SU-DHL-6 (cell line): ENCODE measurements around the gene NCOA6.
A peak's percentile ranks its signal among the peaks of the same experiment; 100 is the strongest.

Experiments
- H2AFZ ChIP-seq: fragments of 200-600 bp; sonication (generic); 2 replicates; pipeline ENCODE4 v1.6.1; 2014; ENCODE audit warnings: low read depth, mild to moderate bottlenecking, moderate library complexity, mixed read lengths, antibody characterized with exemption, low read length; ENCODE audit not compliant: severe bottlenecking
- H3F3A ChIP-seq: fragments of 200-600 bp; shearing (Covaris generic); 2 replicates; pipeline ENCODE4 v1.6.0; 2016; ENCODE audit warnings: antibody characterized with exemption, mild to moderate bottlenecking; ENCODE audit not compliant: insufficient read depth
- H3K27ac ChIP-seq: fragments of 200-600 bp; sonication (generic); 2 replicates; pipeline ENCODE4 v1.5.1; 2016; ENCODE audit warnings: low read depth, mild to moderate bottlenecking, low read length, moderate library complexity, mixed read lengths
- H3K27me3 ChIP-seq: fragments of 200-600 bp; sonication (generic), shearing (Covaris generic); 2 replicates; pipeline ENCODE4 v1.6.0; 2014; ENCODE audit warnings: mild to moderate bottlenecking, low read length
- H3K36me3 ChIP-seq: fragments of 200-600 bp; sonication (generic); 2 replicates; pipeline ENCODE4 v1.6.1; 2014; ENCODE audit warnings: mild to moderate bottlenecking, low read length, mixed read lengths
- H3K4me2 ChIP-seq: fragments of 300-600, 200-600 bp; shearing (Covaris generic), sonication (generic); 2 replicates; pipeline ENCODE4 v1.6.0; 2014; ENCODE audit warnings: low read length, low read depth, mild to moderate bottlenecking; ENCODE audit not compliant: poor library complexity, severe bottlenecking
- H3K4me3 ChIP-seq: fragments of 200-600 bp; sonication (generic); 2 replicates; pipeline ENCODE4 v1.5.1; 2014; ENCODE audit warnings: antibody characterized with exemption, low read length, mild to moderate bottlenecking, mixed read lengths; ENCODE audit not compliant: insufficient read depth, poor library complexity, severe bottlenecking
- H3K79me2 ChIP-seq: fragments of 200-600 bp; sonication (generic); 2 replicates; pipeline ENCODE4 v1.6.1; 2014; ENCODE audit warnings: mild to moderate bottlenecking, low read length, moderate library complexity; ENCODE audit not compliant: insufficient read depth
- H3K9ac ChIP-seq: fragments of 200-600 bp; sonication (generic); 2 replicates; pipeline ENCODE4 v1.7.0; 2014; ENCODE audit warnings: mild to moderate bottlenecking, low read length
- H3K9me2 ChIP-seq: fragments of 200-600 bp; sonication (generic); replicated peaks from 2 replicates; pipeline ENCODE4 v1.6.1; 2014; ENCODE audit warnings: low read length; ENCODE audit not compliant: insufficient read depth
- H3K9me3 ChIP-seq: fragments of 200-600 bp; sonication (generic); 2 replicates; pipeline ENCODE4 v1.6.1; 2014; ENCODE audit warnings: low read length, mixed read lengths; ENCODE audit not compliant: insufficient read depth
- H4K20me1 ChIP-seq: fragments of 200-600 bp; sonication (generic); 2 replicates; pipeline ENCODE4 v1.6.1; 2014; ENCODE audit warnings: low read depth, mild to moderate bottlenecking, antibody characterized with exemption, low read length, moderate library complexity, mixed read lengths
- EZH2phosphoT487 ChIP-seq: fragments of 200-600 bp; sonication (generic), shearing (Covaris generic); conservative IDR thresholded peaks from 2 replicates; pipeline ENCODE4 v1.6.1; 2018; ENCODE audit warnings: mild to moderate bottlenecking, antibody characterized with exemption, low read length, moderate library complexity, mixed read lengths
- TF ChIP-seq, protein P1 (sequence below): fragments of 200-600 bp; sonication (generic); IDR thresholded peaks from one replicate; pipeline ENCODE4 v1.5.1; 2017; ENCODE audit warnings: antibody characterized with exemption, mild to moderate bottlenecking, low read length, moderate library complexity; ENCODE audit not compliant: insufficient read depth, poor library complexity, severe bottlenecking

The NCOA6 gene

DNA sequence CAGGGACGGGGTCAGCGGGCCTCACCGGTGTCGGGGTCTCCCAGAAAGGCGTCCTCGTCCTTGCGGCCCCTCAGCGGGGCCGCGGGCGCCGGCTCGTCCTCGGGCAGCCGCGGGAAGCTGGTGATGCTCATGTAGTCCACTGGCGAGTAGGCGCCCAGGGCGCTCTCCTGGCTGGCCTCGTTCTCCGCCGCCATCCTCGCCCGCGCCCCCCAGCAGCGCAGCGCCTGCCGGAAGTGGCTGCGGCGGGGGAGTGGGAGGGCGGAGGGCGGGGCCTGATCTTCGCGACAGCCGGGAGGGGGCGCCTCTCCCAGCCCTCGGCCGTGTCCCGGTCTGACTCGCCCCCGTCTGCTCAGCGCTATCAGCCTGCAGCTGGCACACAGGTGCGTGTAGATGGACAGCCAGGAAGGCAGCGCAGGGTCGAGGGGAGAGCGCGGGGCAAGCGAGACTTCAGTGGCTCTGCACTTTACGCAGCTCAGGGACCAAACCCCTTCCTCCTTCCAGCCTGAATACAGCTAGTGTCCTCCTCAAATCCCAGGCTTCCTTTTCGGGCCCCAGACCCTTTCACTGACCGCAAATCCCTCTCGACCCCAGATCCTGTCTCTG is 47.3 kb upstream of the NCOA6 start, which contains the start of gene GGT7:
TSS of gene GGT7 (minus strand) at position 235 of the 603 bp plus-strand sequence. CDS start at position 194, 41 bp downstream.
- H3K27me3 ChIP-seq, result no peaks in the 10 kb centered on the region
- H3K4me2 ChIP-seq, result peak within 1 kb of the TSS; percentile 29
- H2AFZ ChIP-seq, result no peak within 1 kb of the TSS
- no peak within 1 kb of the TSS; the same call in 1 of the 2 replicates for H3K9ac ChIP-seq
- no peaks in the 10 kb centered on the region for H3F3A ChIP-seq
- no peaks in the 10 kb centered on the region for H3K79me2 ChIP-seq
- no peaks in the 10 kb centered on the region for H3K36me3 ChIP-seq
- H4K20me1 ChIP-seq, result no peaks in the 10 kb centered on the region
- H3K4me3 ChIP-seq, result peak within 1 kb of the TSS; percentile 2
- H3K9me3 ChIP-seq, result no peaks in the 10 kb centered on the region
- H3K9me2 ChIP-seq, result no peaks in the 10 kb centered on the region
- no peak within 1 kb of the TSS for H3K27ac ChIP-seq
- TF ChIP-seq, protein P1, sequence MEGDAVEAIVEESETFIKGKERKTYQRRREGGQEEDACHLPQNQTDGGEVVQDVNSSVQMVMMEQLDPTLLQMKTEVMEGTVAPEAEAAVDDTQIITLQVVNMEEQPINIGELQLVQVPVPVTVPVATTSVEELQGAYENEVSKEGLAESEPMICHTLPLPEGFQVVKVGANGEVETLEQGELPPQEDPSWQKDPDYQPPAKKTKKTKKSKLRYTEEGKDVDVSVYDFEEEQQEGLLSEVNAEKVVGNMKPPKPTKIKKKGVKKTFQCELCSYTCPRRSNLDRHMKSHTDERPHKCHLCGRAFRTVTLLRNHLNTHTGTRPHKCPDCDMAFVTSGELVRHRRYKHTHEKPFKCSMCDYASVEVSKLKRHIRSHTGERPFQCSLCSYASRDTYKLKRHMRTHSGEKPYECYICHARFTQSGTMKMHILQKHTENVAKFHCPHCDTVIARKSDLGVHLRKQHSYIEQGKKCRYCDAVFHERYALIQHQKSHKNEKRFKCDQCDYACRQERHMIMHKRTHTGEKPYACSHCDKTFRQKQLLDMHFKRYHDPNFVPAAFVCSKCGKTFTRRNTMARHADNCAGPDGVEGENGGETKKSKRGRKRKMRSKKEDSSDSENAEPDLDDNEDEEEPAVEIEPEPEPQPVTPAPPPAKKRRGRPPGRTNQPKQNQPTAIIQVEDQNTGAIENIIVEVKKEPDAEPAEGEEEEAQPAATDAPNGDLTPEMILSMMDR, result peak; percentile 74
- no peak for TF ChIP-seq EZH2phosphoT487

DNA sequence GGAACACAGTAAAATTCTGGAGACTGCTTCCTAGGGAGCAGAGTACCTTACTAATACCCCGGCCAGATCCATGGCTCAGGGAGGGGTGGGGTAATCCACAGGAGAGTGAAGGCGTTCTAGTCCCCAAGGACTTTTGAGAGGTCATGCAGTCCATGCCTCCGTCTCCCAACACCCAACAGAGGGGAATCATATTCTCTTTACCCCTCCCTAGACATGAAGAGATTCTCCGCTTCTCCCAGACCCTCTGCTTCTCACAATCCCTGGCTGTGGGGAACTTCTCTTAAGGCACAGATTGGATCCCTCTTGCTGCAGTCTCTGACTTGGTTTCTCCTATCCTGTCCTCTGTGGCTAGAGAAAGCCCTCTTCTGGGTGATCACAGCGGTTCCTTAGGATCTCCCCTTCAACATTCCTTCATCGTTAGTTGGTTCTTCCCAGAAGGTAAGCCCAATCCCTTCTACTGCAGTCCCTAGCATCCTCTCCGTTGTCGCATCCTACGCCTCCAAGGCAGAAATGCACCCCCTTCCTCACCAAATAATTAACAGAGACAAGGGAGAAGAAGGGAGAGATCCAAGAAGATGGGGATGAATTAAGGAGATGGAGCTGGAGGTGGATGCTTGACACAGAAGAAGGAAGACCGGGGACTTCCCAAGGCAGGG is 46.6 kb upstream of the NCOA6 start:
- Histone ChIP-seq H3K27me3 (no peaks in the 10 kb centered on the region), H3K9ac (no peak overlapping the region), H3K9me2 (no peaks in the 10 kb centered on the region), H2AFZ (no peak overlapping the region), H3K4me3 (no peak overlapping the region), H3K27ac (no peak overlapping the region), H3K79me2 (no peaks in the 10 kb centered on the region), H3F3A (no peaks in the 10 kb centered on the region), H3K4me2 (peak overlapping the region; percentile 29), H4K20me1 (no peaks in the 10 kb centered on the region), H3K36me3 (no peaks in the 10 kb centered on the region), H3K9me3 (no peaks in the 10 kb centered on the region)
- TF ChIP-seq EZH2phosphoT487, result no peak
- TF ChIP-seq, protein P1, result no peak

DNA sequence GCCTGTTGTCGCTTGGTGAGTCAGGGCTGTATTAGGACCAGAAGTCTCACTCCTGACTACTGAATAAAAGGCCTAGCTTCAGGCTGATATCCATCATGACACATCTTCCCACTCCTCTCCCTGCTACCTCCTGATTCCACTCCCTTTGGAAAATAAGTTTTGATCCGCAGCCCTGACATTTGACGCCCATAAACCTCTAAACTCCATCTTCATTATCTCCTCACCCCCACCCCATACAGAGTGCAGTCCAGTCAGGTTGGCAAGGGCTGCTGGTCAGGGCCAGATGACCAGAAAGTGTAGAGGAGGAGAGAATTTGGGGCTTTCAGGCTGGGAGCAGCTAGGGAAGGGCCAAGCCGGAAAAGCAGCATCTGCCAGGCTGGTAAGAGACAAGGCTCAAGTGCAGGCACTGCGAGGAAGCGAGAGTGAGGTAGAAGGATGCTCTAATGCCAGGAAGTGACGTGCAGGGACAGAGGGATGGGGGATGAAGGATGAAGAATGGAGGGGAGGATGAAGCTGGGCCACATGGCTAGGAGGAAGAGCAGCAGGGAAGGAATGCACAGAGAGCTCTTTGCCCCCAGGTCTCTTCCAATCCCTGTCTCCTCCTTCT is 46.0 kb upstream of the NCOA6 start:
- Histone ChIP-seq H2AFZ (no peak overlapping the region), H3K4me3 (no peak overlapping the region), H4K20me1 (no peaks in the 10 kb centered on the region), H3K79me2 (no peaks in the 10 kb centered on the region), H3K9me3 (no peaks in the 10 kb centered on the region), H3K9ac (no peak overlapping the region), H3K9me2 (no peaks in the 10 kb centered on the region), H3K4me2 (no peak overlapping the region), H3K27me3 (no peaks in the 10 kb centered on the region), H3K27ac (no peak overlapping the region), H3F3A (no peaks in the 10 kb centered on the region), H3K36me3 (no peaks in the 10 kb centered on the region)
- no peak for TF ChIP-seq EZH2phosphoT487
- TF ChIP-seq, protein P1, result no peak
